ENCODE measurements around the gene CBX4.

Gene CBX4

GRCh38 chr17:79836972-79837887 is 2.0 kb downstream of the CBX4 start:
- TF ChIP-seq REST (IDR thresholded peaks at IDR 0.05; ENCODE audit: insufficient read depth in 1 of 2, low read depth in 2 of 2, low read length in 2 of 2): no peak
- TF ChIP-seq FOXP2 (optimal IDR thresholded peaks at IDR 0.05; ENCODE audit: borderline replicate concordance, extremely low read depth, extremely low read length, insufficient read depth): no peak
- TF ChIP-seq TAF1 (IDR thresholded peaks at IDR 0.05; ENCODE audit: borderline replicate concordance, insufficient read depth, low read length): no peak
- TF ChIP-seq SIN3A (IDR thresholded peaks at IDR 0.05; ENCODE audit: borderline replicate concordance, insufficient read depth, low read length): no peak
- no peak for TF ChIP-seq POLR2AphosphoS5 (IDR thresholded peaks at IDR 0.05; ENCODE audit: low read depth, low read length)

- no peak for TF ChIP-seq REST (IDR thresholded peaks at IDR 0.05; ENCODE audit: insufficient read depth in 1 of 2, low read depth in 2 of 2, low read length in 2 of 2)
- TF ChIP-seq TAF1 (IDR thresholded peaks at IDR 0.05; ENCODE audit: borderline replicate concordance, insufficient read depth, low read length): no peak
- TF ChIP-seq FOXP2 (optimal IDR thresholded peaks at IDR 0.05; ENCODE audit: borderline replicate concordance, extremely low read depth, extremely low read length, insufficient read depth): no peak
- no peak for TF ChIP-seq POLR2AphosphoS5 (IDR thresholded peaks at IDR 0.05; ENCODE audit: low read depth, low read length)
- TF ChIP-seq SIN3A (IDR thresholded peaks at IDR 0.05; ENCODE audit: borderline replicate concordance, insufficient read depth, low read length): no peak
Measured at GRCh38 chr17:79836510-79836971, 2.7 kb downstream of the CBX4 start.

- TF ChIP-seq POLR2AphosphoS5 (IDR thresholded peaks at IDR 0.05; ENCODE audit: low read depth, low read length) (no peak), FOXP2 (optimal IDR thresholded peaks at IDR 0.05; ENCODE audit: borderline replicate concordance, extremely low read depth, extremely low read length, insufficient read depth) (no peak), REST (IDR thresholded peaks at IDR 0.05; ENCODE audit: insufficient read depth in 1 of 2, low read depth in 2 of 2, low read length in 2 of 2) (no peak)
Measured at GRCh38 chr17:79835953-79836509, 3.2 kb downstream of the CBX4 start.

GRCh38 chr17:79835470-79835899 is 3.8 kb downstream of the CBX4 start:
- TF ChIP-seq SIN3A (IDR thresholded peaks at IDR 0.05; ENCODE audit: borderline replicate concordance, insufficient read depth, low read length): no peak
- no peak for TF ChIP-seq TAF1 (IDR thresholded peaks at IDR 0.05; ENCODE audit: borderline replicate concordance, insufficient read depth, low read length)
- TF ChIP-seq FOXP2 (optimal IDR thresholded peaks at IDR 0.05; ENCODE audit: borderline replicate concordance, extremely low read depth, extremely low read length, insufficient read depth): no peak
- TF ChIP-seq POLR2AphosphoS5 (IDR thresholded peaks at IDR 0.05; ENCODE audit: low read depth, low read length): no peak
- TF ChIP-seq REST (IDR thresholded peaks at IDR 0.05; ENCODE audit: insufficient read depth in 1 of 2, low read depth in 2 of 2, low read length in 2 of 2): no peak
